H1 (cell line): ENCODE results near the gene SLC51B. TPM values are rescaled to one million over a fixed set of nuclear protein-coding genes. Genes with fewer than 3 reads are reported as not detected.

ENCODE experiments used
- CTCF ChIA-PET: fragments of 300-600 bp; sonication (Branson Sonifier 250); formaldehyde crosslinking; loops from one replicate; lab custom pipeline; 2021; ENCODE audit not compliant: partially characterized antibody; lab: Charles Lee
- POLR2A ChIA-PET: fragments of 300-600 bp; sonication (Branson Sonifier 250); formaldehyde crosslinking; loops from one replicate; lab custom pipeline; 2021; ENCODE audit warnings: inconsistent platforms; ENCODE audit not compliant: partially characterized antibody; lab: Charles Lee
- DNase-seq, 2 experiments: peaks; one replicate each; pipeline versions ENCODE4 v3.0.0 to v3.0.0-alpha.2; 2010 to 2022; ENCODE audit warnings: low spot score in 2 of 2, low read depth in 1 of 2, mixed read lengths in 1 of 2
- FAIRE-seq: peaks from 2 replicates; lab custom pipeline; 2011; peaks lifted over from hg19 to GRCh38; lab: Jason Lieb, UNC
- H2AFZ ChIP-seq: 2 replicates; pipeline ENCODE4 v1.8.1; 2012; ENCODE audit warnings: low read length, inconsistent platforms
- H2AK5ac ChIP-seq: 2 replicates; pipeline ENCODE4 v1.6.1; 2013; ENCODE audit warnings: low read depth, low read length
- H2BK120ac ChIP-seq: replicated peaks from 2 replicates; pipeline ENCODE3; 2013; ENCODE audit warnings: low read depth, low read length, inconsistent platforms
- H2BK12ac ChIP-seq: 2 replicates; pipeline ENCODE4 v1.6.1; 2013; ENCODE audit warnings: low read depth, low read length
- H2BK15ac ChIP-seq: 2 replicates; pipeline ENCODE4 v1.6.1; 2013; ENCODE audit warnings: low read length
- H2BK20ac ChIP-seq: 2 replicates; pipeline ENCODE4 v1.6.1; 2013; ENCODE audit warnings: low read length
- H2BK5ac ChIP-seq: 2 replicates; pipeline ENCODE4 v1.6.1; 2013; ENCODE audit warnings: low read depth, low read length
- H3K14ac ChIP-seq: 2 replicates; pipeline ENCODE4 v1.6.1; 2013; ENCODE audit warnings: inconsistent platforms; ENCODE audit not compliant: insufficient read length
- H3K18ac ChIP-seq: 2 replicates; pipeline ENCODE4 v1.6.1; 2013; ENCODE audit warnings: low read length; ENCODE audit errors: extremely low read depth
- H3K23ac ChIP-seq: 2 replicates; pipeline ENCODE4 v1.6.1; 2013; ENCODE audit warnings: inconsistent platforms; ENCODE audit not compliant: insufficient read length
- H3K23me2 ChIP-seq: 2 replicates; pipeline ENCODE4 v1.6.1; 2013; ENCODE audit warnings: low read depth, low read length
- H3K27ac ChIP-seq: 2 replicates; pipeline ENCODE4 v1.6.1; 2011; ENCODE audit warnings: low read depth, low read length, inconsistent platforms
- H3K27me3 ChIP-seq, 4 experiments: replicated peaks in 1 of 4; 1 replicate in 1 of 4; 2 replicates in 3 of 4; pipeline versions ENCODE4 v1.6.1 to v1.8.1; 2011 to 2013; ENCODE audit warnings: low read length in 3 of 4, mild to moderate bottlenecking in 3 of 4, inconsistent platforms in 2 of 4, mixed read lengths in 2 of 4, moderate library complexity in 1 of 4; ENCODE audit not compliant: control insufficient read depth in 3 of 4, insufficient read depth in 3 of 4; ENCODE audit errors: extremely low read depth in 1 of 4
- H3K36me3 ChIP-seq, 4 experiments: 2 replicates each; pipeline versions ENCODE4 v1.6.1 to v1.8.1; 2011 to 2013; ENCODE audit warnings: mild to moderate bottlenecking in 4 of 4, low read length in 3 of 4, moderate library complexity in 2 of 4, control low read depth in 1 of 4, inconsistent platforms in 1 of 4; ENCODE audit not compliant: insufficient read depth in 4 of 4, control insufficient read depth in 2 of 4
- H3K4ac ChIP-seq: replicated peaks from 2 replicates; pipeline ENCODE3; 2013; ENCODE audit warnings: low read length, low read depth, mixed read lengths, inconsistent platforms; ENCODE audit not compliant: insufficient read length
- H3K4me1 ChIP-seq, 4 experiments: replicated peaks in 1 of 4; 1 replicate in 1 of 4; 2 replicates in 3 of 4; pipeline versions ENCODE4 v1.6.1 to v1.8.1; 2011 to 2013; ENCODE audit warnings: low read length in 3 of 4, inconsistent platforms in 2 of 4, mixed read lengths in 1 of 4; ENCODE audit not compliant: insufficient read depth in 4 of 4, control insufficient read depth in 3 of 4
- H3K4me2 ChIP-seq, 2 experiments: 2 replicates each; pipeline versions ENCODE4 v1.6.1 to v1.8.1; 2011 to 2013; ENCODE audit warnings: low read depth in 2 of 2, low read length in 2 of 2, control low read depth in 1 of 2, inconsistent platforms in 1 of 2, mild to moderate bottlenecking in 1 of 2; ENCODE audit not compliant: insufficient read depth in 1 of 2
- H3K4me3 ChIP-seq, 4 experiments: fragments of 200-600, 300-600 bp in 1 of 4; sonication (generic), shearing (Covaris generic), sonication (Bioruptor Twin) in 1 of 4; 2 replicates each; pipeline versions ENCODE4 v1.5.1 to v1.8.1; 2011 to 2016; ENCODE audit warnings: low read length in 4 of 4, low read depth in 3 of 4, control low read depth in 2 of 4, inconsistent platforms in 2 of 4, mild to moderate bottlenecking in 2 of 4, mixed read lengths in 1 of 4, moderate library complexity in 1 of 4; ENCODE audit not compliant: insufficient read depth in 2 of 4; ENCODE audit errors: extremely low read depth in 1 of 4
- H3K56ac ChIP-seq: replicated peaks from 2 replicates; pipeline ENCODE3; 2013; ENCODE audit warnings: low read depth, mild to moderate bottlenecking, mixed read lengths, low read length, inconsistent platforms; ENCODE audit not compliant: insufficient read length
- H3K79me1 ChIP-seq: 2 replicates; pipeline ENCODE4 v1.6.1; 2013; ENCODE audit warnings: low read depth, low read length, control low read depth
- H3K79me2 ChIP-seq, 2 experiments: 2 replicates each; pipeline versions ENCODE4 v1.6.1 to v1.8.1; 2012 to 2013; ENCODE audit warnings: low read length in 2 of 2, mild to moderate bottlenecking in 2 of 2, inconsistent platforms in 1 of 2; ENCODE audit not compliant: insufficient read depth in 2 of 2, control insufficient read depth in 1 of 2
- H3K9ac ChIP-seq, 4 experiments: replicated peaks in 1 of 4; 1 replicate in 1 of 4; 2 replicates in 3 of 4; pipeline versions ENCODE4 v1.6.1 to v1.8.1; 2011 to 2013; ENCODE audit warnings: low read depth in 3 of 4, low read length in 3 of 4, control low read depth in 2 of 4, mild to moderate bottlenecking in 2 of 4, moderate library complexity in 2 of 4, inconsistent platforms in 1 of 4; ENCODE audit errors: extremely low read depth in 1 of 4
- H3K9me3 ChIP-seq, 2 experiments: 2 replicates each; pipeline versions ENCODE4 v1.6.1 to v1.8.1; 2012 to 2013; ENCODE audit warnings: mild to moderate bottlenecking in 2 of 2, moderate library complexity in 2 of 2, control low read depth in 1 of 2, inconsistent platforms in 1 of 2, low read depth in 1 of 2, low read length in 1 of 2, mixed read lengths in 1 of 2; ENCODE audit not compliant: insufficient read depth in 2 of 2
- H4K20me1 ChIP-seq, 2 experiments: replicated peaks in 1 of 2; 2 replicates each; pipeline versions ENCODE3 to v1.8.1; 2011 to 2013; ENCODE audit warnings: inconsistent platforms in 2 of 2, low read length in 2 of 2, mild to moderate bottlenecking in 1 of 2; ENCODE audit not compliant: insufficient read depth in 2 of 2, control insufficient read depth in 1 of 2
- H4K5ac ChIP-seq: 2 replicates; pipeline ENCODE4 v1.6.1; 2013; ENCODE audit warnings: low read length, low read depth, mixed read lengths, inconsistent platforms; ENCODE audit not compliant: insufficient read length
- H4K8ac ChIP-seq: 2 replicates; pipeline ENCODE4 v1.8.0; 2013; ENCODE audit warnings: mild to moderate bottlenecking, moderate library complexity, low read length, inconsistent platforms; ENCODE audit not compliant: insufficient read depth; ENCODE audit errors: extremely low read depth
- H4K91ac ChIP-seq: replicated peaks from 2 replicates; pipeline ENCODE3; 2013; ENCODE audit warnings: low read length, mixed read lengths, inconsistent platforms; ENCODE audit not compliant: insufficient read length
- EZH2 ChIP-seq: fragments of 200-600 bp; sonication (generic); IDR thresholded peaks from 2 replicates; pipeline ENCODE4 v1.7.1; 2012; ENCODE audit warnings: low read depth, mild to moderate bottlenecking, moderate library complexity, low read length, inconsistent platforms; ENCODE audit not compliant: severe bottlenecking
- SIN3A ChIP-seq, 2 experiments: IDR thresholded peaks in 1 of 2; conservative IDR thresholded peaks in 1 of 2; 2 replicates each; pipeline ENCODE4 v1.6.1; 2011 to 2012; ENCODE audit warnings: low read length in 2 of 2, improper control_type of control experiment in 1 of 2, low read depth in 1 of 2, mild to moderate bottlenecking in 1 of 2
- SP2 ChIP-seq: IDR thresholded peaks from 2 replicates; pipeline ENCODE4 v1.6.1; 2012; ENCODE audit warnings: mild to moderate bottlenecking, low read length, inconsistent platforms
- SP4 ChIP-seq: IDR thresholded peaks from 2 replicates; pipeline ENCODE4 v1.6.1; 2012; ENCODE audit warnings: low read length, inconsistent platforms
- TAF7 ChIP-seq: optimal IDR thresholded peaks from 2 replicates; pipeline ENCODE3; 2011; ENCODE audit warnings: low read depth, mild to moderate bottlenecking, inconsistent platforms, low read length, moderate library complexity, borderline replicate concordance
- WGBS, 2 experiments: shearing (Covaris generic) in 1 of 2; methylation state at CpG; one replicate each; pipeline versions ENCODE4 v1.1.6 to v1.1.7; 2013 to 2015; ENCODE audit warnings: low lambda C conversion rate in 2 of 2, mixed read lengths in 2 of 2, inconsistent platforms in 1 of 2, low coverage in 1 of 2, missing lambda C conversion rate in 1 of 2; ENCODE audit not compliant: insufficient replicate concordance in 2 of 2, insufficient coverage in 1 of 2, insufficient read length in 1 of 2; ENCODE audit errors: extremely low coverage in 1 of 2, missing lambda C conversion rate in 1 of 2; 5-methylcytosine and 5-hydroxymethylcytosine counted together
- polyA plus RNA-seq, 7 experiments: library from polyadenylated mRNA; depleted of rRNA in 3 of 7; stranded (reverse) in 5 of 7; unstranded in 2 of 7; fragments of >200 nt in 5 of 7; fragments of 200-250 nt in 2 of 7; gene quantifications; 1 replicate in 5 of 7; 2 replicates in 1 of 7; 4 replicates in 1 of 7; pipeline versions ENCODE4 v1.2.1 to v1.2.3, GENCODE V29; 2011 to 2013; ENCODE audit warnings: missing spikeins in 2 of 7, mixed read lengths in 2 of 7
- total RNA-seq: library from RNA; stranded (reverse); fragmentation: NEBNext Ultra II Directional; extraction: Animal tissue kit (Norgen Biotek cat#: 25700); gene quantifications from 2 replicates; pipeline ENCODE4 v1.2.1, GENCODE V29; 2021
- TF ChIP-seq, protein P1 (sequence below), 3 experiments: IDR thresholded peaks; 1 replicate in 2 of 3; 2 replicates in 1 of 3; pipeline versions ENCODE4 v1.5.1 to v1.6.1; 2011; ENCODE audit warnings: low read length in 3 of 3, mild to moderate bottlenecking in 3 of 3, inconsistent platforms in 2 of 3, low read depth in 1 of 3, moderate library complexity in 1 of 3; ENCODE audit not compliant: insufficient read depth in 1 of 3; ENCODE audit errors: control extremely low read depth in 1 of 3

SLC51B gene
- total and polyA plus RNA-seq, 2 of the 8 experiments (the other 6 are each of a cell fraction or from before 2014, with no cell fraction given) = not detected

DNA sequence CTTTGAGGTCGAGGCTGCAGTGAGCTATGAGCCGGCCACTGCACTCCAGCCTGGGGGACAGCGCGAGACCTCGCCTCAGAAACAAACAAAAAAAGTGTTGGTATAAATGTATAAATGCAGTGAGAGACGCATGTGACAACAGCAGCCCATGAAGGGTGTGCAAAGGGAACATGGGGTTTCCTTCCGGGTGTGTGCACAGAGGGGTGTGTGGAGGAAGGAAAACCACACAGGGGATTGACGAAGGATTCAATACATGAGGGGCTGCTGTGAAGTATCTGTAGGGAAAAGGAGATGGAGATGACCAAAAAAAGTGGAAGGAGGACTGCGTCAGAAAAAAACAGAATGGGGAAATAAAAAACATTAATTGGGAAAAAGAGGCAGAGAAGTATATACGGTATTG, 16.8 kb upstream of the SLC51B start:
- H2BK120ac ChIP-seq = no peak overlapping the region
- CTCF ChIA-PET = no interaction called here
- peaks cover 0 to 1% of the 10 kb centered on the region in 2 experiments for H4K20me1 ChIP-seq
- peak overlapping the region; percentile 88 to 94 for H3K4me2 ChIP-seq
- H4K8ac ChIP-seq = no peak overlapping the region
- H2BK20ac ChIP-seq = no peak overlapping the region
- H4K91ac ChIP-seq = no peak overlapping the region
- no peak overlapping the region for H3K23ac ChIP-seq
- H2AFZ ChIP-seq = no peak overlapping the region
- H2AK5ac ChIP-seq = no peak overlapping the region
- no peak overlapping the region for H3K27ac ChIP-seq
- H3K4me3 ChIP-seq = peak overlapping the region; percentile 75 to 93 (median 88)
- no peak overlapping the region for H2BK12ac ChIP-seq
- H3K36me3 ChIP-seq = peaks cover 0 to 19% (median 4%) of the 10 kb centered on the region in 4 experiments; a peak in 5 of 8 replicates
- no peak overlapping the region for H3K56ac ChIP-seq
- no peak overlapping the region for H3K18ac ChIP-seq
- peaks cover 0 to 2% (median 0%) of the 10 kb centered on the region in 4 experiments; a peak in 1 of 7 replicates for H3K4me1 ChIP-seq
- 85% methylated on average over 10 of the region's 10 CpGs; no CpG with 5 or more reads in 1 of the 2 experiments for WGBS, 2 experiments
- H2BK15ac ChIP-seq = no peak overlapping the region
- H4K5ac ChIP-seq = no peak overlapping the region
- FAIRE-seq (no peak), DNase-seq (no peak)
- peak overlapping the region in 1 of 4 experiments; percentile 78; a peak in 1 of 7 replicates for H3K9ac ChIP-seq
- no peaks in the 10 kb centered on the region for H3K27me3 ChIP-seq
- H3K79me2 ChIP-seq = peaks cover 0 to 7% of the 10 kb centered on the region in 2 experiments; a peak in 1 of 4 replicates
- no peaks in the 10 kb centered on the region for H3K9me3 ChIP-seq
- no peak overlapping the region for H3K4ac ChIP-seq
- POLR2A ChIA-PET = interaction anchor here (1.5 kb wide), 1 partner anchor 10 kb away, joined by 4 read pairs; no protein-coding TSS in a partner anchor
- H3K79me1 ChIP-seq = peaks cover 5% of the 10 kb centered on the region; the same call in 1 of the 2 replicates
- no peak overlapping the region for H3K14ac ChIP-seq
- H2BK5ac ChIP-seq = no peak overlapping the region
- H3K23me2 ChIP-seq = no peaks in the 10 kb centered on the region; the same call in 1 of the 2 replicates
- TF ChIP-seq SP2 (no peak), EZH2 (no peak), SIN3A (conservative IDR thresholded peaks at IDR 0.05 in 1 of 2, IDR thresholded peaks at IDR 0.05 in 1 of 2; ENCODE audit: low read depth in 1 of 2, low read length in 2 of 2) (no peak), SP4 (no peak), TAF7 (no peak)
- TF ChIP-seq, protein P1, sequence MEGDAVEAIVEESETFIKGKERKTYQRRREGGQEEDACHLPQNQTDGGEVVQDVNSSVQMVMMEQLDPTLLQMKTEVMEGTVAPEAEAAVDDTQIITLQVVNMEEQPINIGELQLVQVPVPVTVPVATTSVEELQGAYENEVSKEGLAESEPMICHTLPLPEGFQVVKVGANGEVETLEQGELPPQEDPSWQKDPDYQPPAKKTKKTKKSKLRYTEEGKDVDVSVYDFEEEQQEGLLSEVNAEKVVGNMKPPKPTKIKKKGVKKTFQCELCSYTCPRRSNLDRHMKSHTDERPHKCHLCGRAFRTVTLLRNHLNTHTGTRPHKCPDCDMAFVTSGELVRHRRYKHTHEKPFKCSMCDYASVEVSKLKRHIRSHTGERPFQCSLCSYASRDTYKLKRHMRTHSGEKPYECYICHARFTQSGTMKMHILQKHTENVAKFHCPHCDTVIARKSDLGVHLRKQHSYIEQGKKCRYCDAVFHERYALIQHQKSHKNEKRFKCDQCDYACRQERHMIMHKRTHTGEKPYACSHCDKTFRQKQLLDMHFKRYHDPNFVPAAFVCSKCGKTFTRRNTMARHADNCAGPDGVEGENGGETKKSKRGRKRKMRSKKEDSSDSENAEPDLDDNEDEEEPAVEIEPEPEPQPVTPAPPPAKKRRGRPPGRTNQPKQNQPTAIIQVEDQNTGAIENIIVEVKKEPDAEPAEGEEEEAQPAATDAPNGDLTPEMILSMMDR (IDR thresholded peaks at IDR 0.05; ENCODE audit: control extremely low read depth in 1 of 3, insufficient read depth in 1 of 3, low read depth in 1 of 3, low read length in 3 of 3) = no peak
